HUES6 (cell line): ENCODE data around the gene RSRC1.

Experiments
- H3K27ac ChIP-seq: 2 replicates; pipeline ENCODE4 v1.7.0; 2013; ENCODE audit warnings: low read depth, mild to moderate bottlenecking, low read length, inconsistent platforms
- H3K27me3 ChIP-seq: 2 replicates; pipeline ENCODE4 v1.6.1; 2013; ENCODE audit warnings: low read length; ENCODE audit not compliant: control insufficient read depth, insufficient read depth
- H3K36me3 ChIP-seq: 2 replicates; pipeline ENCODE4 v1.6.1; 2013; ENCODE audit warnings: low read length; ENCODE audit not compliant: control insufficient read depth, insufficient read depth
- H3K4me1 ChIP-seq: 2 replicates; pipeline ENCODE4 v1.6.1; 2013; ENCODE audit warnings: low read length; ENCODE audit not compliant: control insufficient read depth, insufficient read depth
- H3K4me3 ChIP-seq: 2 replicates; pipeline ENCODE4 v1.5.1; 2013; ENCODE audit warnings: low read depth, low read length
- H3K9ac ChIP-seq: one replicate; pipeline ENCODE4 v1.6.1; 2013; ENCODE audit warnings: mild to moderate bottlenecking, low read length
- H3K9me3 ChIP-seq: 2 replicates; pipeline ENCODE4 v1.6.1; 2013; ENCODE audit warnings: low read depth, low read length; ENCODE audit not compliant: control insufficient read depth, insufficient read depth

Gene RSRC1

GRCh38 chr3:158233791-158234190 lies 123.9 kb downstream of the RSRC1 start:
- Histone ChIP-seq H3K9ac (no peak overlapping the region), H3K4me3 (no peak overlapping the region)

DNA sequence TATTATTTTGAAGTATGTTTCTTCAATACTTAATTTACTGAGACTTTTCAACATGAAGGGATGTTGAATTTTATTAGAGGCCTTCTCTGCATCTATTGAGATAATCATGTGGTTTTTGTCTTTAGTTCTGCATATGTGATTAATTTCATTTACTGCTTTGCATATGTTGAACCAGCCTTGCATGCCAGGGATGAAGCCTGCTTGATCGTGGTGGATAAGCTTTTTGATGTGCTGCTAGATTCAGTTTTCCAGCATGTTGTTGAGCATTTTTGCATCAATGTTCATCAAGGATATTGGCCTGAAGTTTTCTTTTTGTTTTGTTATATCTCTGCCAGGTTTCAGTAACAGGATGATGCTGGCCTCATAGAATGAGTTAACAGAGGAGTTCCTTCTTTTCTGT lies 134.4 kb downstream of the RSRC1 start:
- H3K27ac ChIP-seq, result no peak overlapping the region
- no peaks in the 10 kb centered on the region for H3K9me3 ChIP-seq
- H3K4me3 ChIP-seq, result no peak overlapping the region

More at GRCh38 chr3:158233791-158234190, 123.9 kb downstream of the RSRC1 start:
- H3K4me1 ChIP-seq, result no peaks in the 10 kb centered on the region
- no peak overlapping the region for H3K27ac ChIP-seq
- H3K9me3 ChIP-seq, result no peaks in the 10 kb centered on the region
- no peaks in the 10 kb centered on the region for H3K36me3 ChIP-seq
- no peaks in the 10 kb centered on the region for H3K27me3 ChIP-seq

GRCh38 chr3:158247288-158247687 lies 137.4 kb downstream of the RSRC1 start:
- Histone ChIP-seq H3K27ac (no peak overlapping the region), H3K9ac (no peak overlapping the region), H3K27me3 (no peaks in the 10 kb centered on the region), H3K9me3 (no peaks in the 10 kb centered on the region), H3K4me1 (peaks cover 8% of the 10 kb centered on the region; the same call in 1 of the 2 replicates), H3K36me3 (no peaks in the 10 kb centered on the region), H3K4me3 (no peak overlapping the region)

More for the DNA sequence above, 134.4 kb downstream of the RSRC1 start:
- Histone ChIP-seq H3K9ac (no peak overlapping the region), H3K4me1 (peaks cover 8% of the 10 kb centered on the region; the same call in 1 of the 2 replicates), H3K36me3 (no peaks in the 10 kb centered on the region), H3K27me3 (no peaks in the 10 kb centered on the region)

- Histone ChIP-seq H3K4me1 (peaks cover 8% of the 10 kb centered on the region; the same call in 1 of the 2 replicates), H3K36me3 (no peaks in the 10 kb centered on the region), H3K4me3 (no peak overlapping the region), H3K9me3 (no peaks in the 10 kb centered on the region), H3K9ac (no peak overlapping the region), H3K27me3 (no peaks in the 10 kb centered on the region), H3K27ac (no peak overlapping the region)
Observed at GRCh38 chr3:158248261-158248660, 138.4 kb downstream of the RSRC1 start.

- Histone ChIP-seq H3K9me3 (no peaks in the 10 kb centered on the region), H3K36me3 (no peaks in the 10 kb centered on the region), H3K27ac (no peak overlapping the region), H3K4me3 (no peak overlapping the region), H3K27me3 (no peaks in the 10 kb centered on the region), H3K4me1 (peaks cover 8% of the 10 kb centered on the region; the same call in 1 of the 2 replicates), H3K9ac (no peak overlapping the region)
Observed at GRCh38 chr3:158249183-158249582, 139.3 kb downstream of the RSRC1 start.

GRCh38 chr3:158258619-158259018 lies 148.7 kb downstream of the RSRC1 start:
- Histone ChIP-seq H3K9ac (no peak overlapping the region), H3K4me3 (no peak overlapping the region), H3K9me3 (no peaks in the 10 kb centered on the region), H3K36me3 (no peaks in the 10 kb centered on the region), H3K4me1 (no peaks in the 10 kb centered on the region), H3K27me3 (no peaks in the 10 kb centered on the region), H3K27ac (no peak overlapping the region)

- Histone ChIP-seq H3K4me1 (no peaks in the 10 kb centered on the region), H3K9ac (no peak overlapping the region), H3K36me3 (no peaks in the 10 kb centered on the region), H3K27me3 (no peaks in the 10 kb centered on the region), H3K4me3 (no peak overlapping the region), H3K27ac (no peak overlapping the region), H3K9me3 (no peaks in the 10 kb centered on the region)
Observed at GRCh38 chr3:158260392-158260791, 150.5 kb downstream of the RSRC1 start.

GRCh38 chr3:158261371-158261991 lies 151.6 kb downstream of the RSRC1 start:
- no peak overlapping the region for H3K9ac ChIP-seq
- no peaks in the 10 kb centered on the region for H3K27me3 ChIP-seq
- no peaks in the 10 kb centered on the region for H3K36me3 ChIP-seq
- H3K4me1 ChIP-seq, result no peaks in the 10 kb centered on the region
- 0 out of 2 replicates have a peak, but pooled peaks cover under 1% of the 10 kb centered on the region for H3K9me3 ChIP-seq
- H3K4me3 ChIP-seq, result no peak overlapping the region
- no peak overlapping the region for H3K27ac ChIP-seq

- Histone ChIP-seq H3K4me1 (no peaks in the 10 kb centered on the region), H3K36me3 (no peaks in the 10 kb centered on the region), H3K27me3 (no peaks in the 10 kb centered on the region), H3K9ac (no peak overlapping the region), H3K27ac (no peak overlapping the region), H3K9me3 (peaks cover 15% of the 10 kb centered on the region), H3K4me3 (no peak overlapping the region)
Observed at GRCh38 chr3:158264894-158265293, 155.0 kb downstream of the RSRC1 start.

GRCh38 chr3:158267015-158267414 lies 157.1 kb downstream of the RSRC1 start:
- Histone ChIP-seq H3K27ac (no peak overlapping the region), H3K36me3 (no peaks in the 10 kb centered on the region), H3K9me3 (peaks cover 15% of the 10 kb centered on the region), H3K9ac (no peak overlapping the region), H3K4me3 (no peak overlapping the region), H3K4me1 (peaks cover 1% of the 10 kb centered on the region; the same call in 1 of the 2 replicates), H3K27me3 (no peaks in the 10 kb centered on the region)

DNA sequence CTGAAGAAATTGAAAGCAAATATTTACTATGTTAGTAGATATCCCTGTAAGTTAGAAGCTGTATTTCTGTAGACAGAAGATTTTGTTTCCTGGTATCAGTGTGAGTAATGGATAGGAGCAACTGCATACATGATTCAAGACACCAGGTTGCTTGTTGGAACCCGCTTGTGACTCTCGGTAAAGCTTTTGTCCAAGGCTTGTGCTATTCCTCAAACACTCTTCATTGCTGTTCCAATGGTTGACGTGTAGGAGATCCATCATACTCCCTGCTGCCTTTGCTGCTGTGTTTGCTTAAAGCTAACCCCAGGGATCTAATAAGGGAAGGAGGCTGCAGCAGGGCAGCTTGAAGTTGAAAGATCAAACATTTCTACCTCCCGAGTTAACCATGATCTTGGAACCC lies 160.1 kb downstream of the RSRC1 start:
- Histone ChIP-seq H3K4me3 (no peak overlapping the region), H3K36me3 (no peaks in the 10 kb centered on the region), H3K9ac (no peak overlapping the region), H3K27me3 (no peaks in the 10 kb centered on the region), H3K9me3 (peaks cover 15% of the 10 kb centered on the region), H3K4me1 (peaks cover 2% of the 10 kb centered on the region; the same call in 1 of the 2 replicates), H3K27ac (no peak overlapping the region)
